Measurements from ENCODE around the gene SLC25A44.

SLC25A44 gene

DNA sequence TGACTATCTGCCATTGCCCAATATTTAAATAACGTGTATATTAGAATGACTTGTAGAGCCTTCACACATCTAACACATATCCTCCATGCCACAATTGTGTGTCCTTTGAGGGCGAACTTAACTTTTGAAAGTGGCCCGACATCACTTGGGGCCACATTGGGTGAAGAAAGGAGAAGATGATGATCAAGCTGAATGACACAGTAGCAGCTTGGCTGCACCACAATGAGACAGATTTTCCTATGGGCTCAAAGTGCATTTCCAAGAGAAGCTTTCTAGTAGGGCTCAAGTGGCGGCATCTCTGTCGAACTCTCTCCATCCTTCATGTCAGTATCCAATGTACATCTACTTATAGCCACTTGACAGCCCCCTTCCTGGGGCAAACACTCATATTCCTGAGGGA, 44.3 kb downstream of the SLC25A44 start:
- no peak for DNase-seq (ENCODE audit: low read depth in 2 of 3, low spot score in 2 of 3)

GRCh38 chr1:156241311-156241811, 47.5 kb downstream of the SLC25A44 start:
- no peak for DNase-seq (ENCODE audit: low read depth in 2 of 3, low spot score in 2 of 3)

DNA sequence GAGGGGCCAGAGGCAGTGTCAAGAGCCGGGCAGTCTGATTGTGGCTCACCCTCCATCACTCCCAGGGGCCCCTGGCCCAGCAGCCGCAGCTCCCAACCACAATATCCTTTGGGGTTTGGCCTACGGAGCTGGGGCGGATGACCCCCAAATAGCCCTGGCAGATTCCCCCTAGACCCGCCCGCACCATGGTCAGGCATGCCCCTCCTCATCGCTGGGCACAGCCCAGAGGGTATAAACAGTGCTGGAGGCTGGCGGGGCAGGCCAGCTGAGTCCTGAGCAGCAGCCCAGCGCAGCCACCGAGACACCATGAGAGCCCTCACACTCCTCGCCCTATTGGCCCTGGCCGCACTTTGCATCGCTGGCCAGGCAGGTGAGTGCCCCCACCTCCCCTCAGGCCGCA, 48.0 kb downstream of the SLC25A44 start, which contains the start of gene BGLAP:
BGLAP (plus strand) TSS at position 259 of the 400 bp plus-strand sequence; CDS start at position 307, 48 bp downstream.
- no peak for DNase-seq (ENCODE audit: low read depth in 2 of 3, low spot score in 2 of 3)

DNA sequence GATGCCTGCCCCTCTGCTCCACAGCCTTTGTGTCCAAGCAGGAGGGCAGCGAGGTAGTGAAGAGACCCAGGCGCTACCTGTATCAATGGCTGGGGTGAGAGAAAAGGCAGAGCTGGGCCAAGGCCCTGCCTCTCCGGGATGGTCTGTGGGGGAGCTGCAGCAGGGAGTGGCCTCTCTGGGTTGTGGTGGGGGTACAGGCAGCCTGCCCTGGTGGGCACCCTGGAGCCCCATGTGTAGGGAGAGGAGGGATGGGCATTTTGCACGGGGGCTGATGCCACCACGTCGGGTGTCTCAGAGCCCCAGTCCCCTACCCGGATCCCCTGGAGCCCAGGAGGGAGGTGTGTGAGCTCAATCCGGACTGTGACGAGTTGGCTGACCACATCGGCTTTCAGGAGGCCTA, 48.8 kb downstream of the SLC25A44 start:
- DNase-seq (ENCODE audit: low read depth in 2 of 3, low spot score in 2 of 3), result no peak

- DNase-seq (ENCODE audit: low read depth in 2 of 3, low spot score in 2 of 3), result no peak
Observed at GRCh38 chr1:156244126-156244525, 50.2 kb downstream of the SLC25A44 start.

GRCh38 chr1:156244712-156245111, 50.8 kb downstream of the SLC25A44 start:
- DNase-seq (ENCODE audit: low read depth in 2 of 3, low spot score in 2 of 3), result no peak

DNA sequence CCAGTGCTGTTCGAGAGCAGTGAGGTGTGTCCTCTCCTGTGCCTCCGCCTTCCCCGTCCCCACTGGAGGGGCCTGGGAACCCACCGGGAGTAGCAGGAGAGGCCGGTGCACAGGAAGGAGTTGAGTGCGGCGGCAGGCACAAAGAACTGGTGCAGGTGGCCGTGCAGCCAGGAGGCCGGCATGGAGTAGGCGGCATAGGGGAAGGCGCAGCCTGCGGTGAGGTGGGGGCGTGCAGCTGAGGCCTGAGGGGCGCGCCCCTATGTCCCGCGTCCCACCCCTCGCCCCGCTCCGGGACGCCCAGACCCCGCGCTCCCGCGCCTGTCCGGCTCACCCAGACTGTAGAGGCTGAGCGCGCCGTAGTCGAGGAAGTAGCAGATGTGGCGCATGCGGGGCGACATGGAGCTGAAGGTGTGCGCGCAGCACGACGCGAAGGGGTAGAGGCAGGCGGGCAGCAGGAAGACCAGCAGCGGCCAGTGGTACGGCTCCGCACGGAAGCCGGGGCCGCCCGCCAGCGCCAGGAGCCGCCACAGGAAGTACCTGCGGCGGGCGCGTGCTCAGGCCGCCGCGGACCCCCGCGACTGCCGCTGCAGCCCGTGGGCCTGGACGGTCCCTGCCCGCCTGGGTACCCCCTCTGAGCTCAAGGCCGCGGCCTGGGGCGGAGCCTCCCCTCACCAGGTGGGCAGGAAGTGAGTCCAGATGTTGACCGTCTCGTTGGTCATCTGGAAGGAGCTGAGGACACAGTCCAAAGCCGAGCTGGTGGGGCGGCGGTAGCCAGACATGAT, 51.7 kb downstream of the SLC25A44 start:
- no peak for DNase-seq (ENCODE audit: low read depth in 2 of 3, low spot score in 2 of 3)

- no peak for DNase-seq (ENCODE audit: low read depth in 2 of 3, low spot score in 2 of 3)
Observed at GRCh38 chr1:156246241-156246780, 52.4 kb downstream of the SLC25A44 start.

GRCh38 chr1:156246781-156247459, 53.0 kb downstream of the SLC25A44 start:
- no peak for DNase-seq (ENCODE audit: low read depth in 2 of 3, low spot score in 2 of 3)

DNA sequence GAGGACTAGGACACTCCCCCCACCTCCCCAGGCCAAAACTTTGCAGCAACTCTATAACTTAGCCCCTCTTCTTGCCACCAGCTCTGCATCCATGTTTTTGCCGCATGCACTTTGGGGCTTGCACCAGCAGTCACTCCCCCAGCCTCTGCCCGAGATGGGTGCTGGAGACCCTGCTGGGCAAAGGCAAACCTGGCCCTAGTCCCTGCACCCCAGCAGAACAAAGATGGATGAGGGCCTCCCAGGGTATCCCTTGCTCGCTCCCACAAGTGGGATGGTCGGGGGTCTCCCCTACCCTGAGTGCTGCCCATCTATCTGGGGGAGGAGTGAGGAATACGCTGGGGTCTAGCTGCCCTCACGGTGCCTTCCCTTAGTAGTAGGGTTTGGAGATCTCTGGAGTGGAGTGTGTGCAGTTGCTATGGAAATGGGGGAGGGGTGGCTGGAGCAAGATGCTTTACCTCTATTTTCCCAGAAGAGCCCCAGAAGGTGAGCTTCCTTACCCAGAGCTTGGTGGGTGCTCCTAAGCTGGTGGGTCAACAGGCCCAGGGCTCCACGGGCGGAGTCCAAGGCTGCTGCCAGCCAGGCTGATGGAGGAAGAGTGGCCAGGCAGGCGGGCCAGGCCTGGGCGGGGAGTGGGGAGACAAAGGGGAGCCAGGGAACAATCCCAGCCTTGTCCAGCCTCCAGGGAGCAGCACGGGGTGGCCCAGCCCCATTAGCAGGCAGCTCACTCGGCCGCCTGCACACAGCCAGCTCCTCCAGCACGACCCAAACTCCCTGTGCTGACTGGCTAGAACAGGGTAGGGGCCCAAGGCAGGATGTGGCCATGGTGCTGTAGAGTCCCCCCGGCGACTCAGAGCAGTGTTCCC, 53.8 kb downstream of the SLC25A44 start, which contains the start of gene PAQR6:
PAQR6 (minus strand) TSS at position 597 of the 863 bp plus-strand sequence. CDS start 1,325 bp downstream, outside the sequence.
- no peak for DNase-seq (ENCODE audit: low read depth in 2 of 3, low spot score in 2 of 3)

DNA sequence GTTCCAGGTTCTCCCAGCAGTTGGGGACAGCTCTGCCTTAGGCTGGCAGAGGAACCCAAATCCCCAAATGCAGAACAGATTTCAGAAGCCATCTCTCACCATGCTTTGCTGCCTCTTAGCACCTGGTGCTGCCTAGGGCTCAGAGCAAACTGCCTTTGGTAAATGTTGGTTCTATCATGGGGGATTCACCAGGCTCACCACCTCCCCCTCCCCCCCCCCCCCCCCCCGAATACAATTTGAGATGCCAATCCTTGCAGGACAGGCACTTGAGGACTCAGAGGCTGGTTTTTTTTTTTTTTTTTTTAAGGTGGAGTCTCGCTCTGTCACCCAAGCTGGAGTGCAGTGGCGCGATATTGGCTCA, 54.4 kb downstream of the SLC25A44 start:
- no peak for DNase-seq (ENCODE audit: low read depth in 2 of 3, low spot score in 2 of 3)

DNA sequence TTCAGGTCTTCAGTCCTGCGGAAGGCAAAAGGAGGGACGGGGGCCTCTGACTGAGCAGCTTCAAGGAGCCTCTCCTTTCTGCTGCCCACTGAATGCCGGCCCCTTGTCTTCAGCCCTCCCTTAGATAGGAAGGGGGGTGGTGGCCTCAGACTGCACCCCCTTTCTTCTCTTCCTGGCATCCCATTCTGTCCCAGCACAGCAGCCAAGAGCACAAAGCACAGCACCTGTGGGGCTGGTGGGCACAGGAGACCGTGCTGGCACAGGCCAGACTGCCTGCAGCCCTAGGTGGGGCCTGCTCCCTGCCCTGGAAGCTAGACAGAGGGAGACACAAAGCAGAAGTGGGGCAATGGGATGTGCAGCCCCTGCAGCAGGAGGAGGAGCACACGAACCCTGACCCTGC, 55.7 kb downstream of the SLC25A44 start:
- no peak for DNase-seq (ENCODE audit: low read depth in 2 of 3, low spot score in 2 of 3)

GRCh38 chr1:156251527-156251926, 57.6 kb downstream of the SLC25A44 start:
- DNase-seq (ENCODE audit: low read depth in 2 of 3, low spot score in 2 of 3), result no peak

DNA sequence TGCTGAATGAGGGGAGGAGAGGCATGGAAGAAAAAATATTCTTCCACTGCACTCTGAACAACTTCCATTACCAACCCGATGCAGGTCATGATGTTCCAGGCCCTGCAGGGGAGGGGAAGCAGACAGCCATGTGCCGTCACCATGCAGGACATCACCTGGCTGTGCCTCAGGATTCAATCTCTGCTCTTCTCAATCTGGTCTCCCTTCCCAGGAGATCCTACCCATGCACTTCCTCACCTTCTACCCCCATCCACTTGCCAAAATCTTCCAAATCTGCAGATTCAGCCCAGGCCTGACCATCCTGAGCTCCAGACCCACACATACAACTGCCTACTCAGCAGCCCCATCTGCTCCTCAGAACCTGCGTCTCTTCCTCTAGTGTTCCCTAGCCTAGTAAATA, 59.7 kb downstream of the SLC25A44 start:
- DNase-seq (ENCODE audit: low read depth in 2 of 3, low spot score in 2 of 3), result no peak

DNA sequence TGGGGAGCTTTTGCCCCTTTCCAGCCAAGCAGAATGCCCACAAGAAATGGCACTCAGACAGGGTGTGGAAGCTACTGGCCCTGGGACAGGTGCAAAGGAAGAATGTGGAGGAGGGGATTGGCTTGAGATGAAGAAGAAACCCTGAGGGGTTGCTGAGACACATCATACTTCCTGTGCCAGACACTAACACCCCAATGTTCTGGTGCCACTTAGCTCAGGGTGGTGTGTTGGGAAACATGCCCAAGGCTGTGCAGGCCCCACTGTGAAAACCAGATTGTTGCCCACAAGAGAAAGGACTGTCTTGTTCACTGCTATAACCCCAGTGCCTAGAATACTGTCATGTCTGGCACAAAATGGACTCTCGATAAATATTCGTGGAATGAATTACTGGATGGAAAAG, 63.8 kb downstream of the SLC25A44 start:
- DNase-seq (ENCODE audit: low read depth in 2 of 3, low spot score in 2 of 3), result no peak

- DNase-seq (ENCODE audit: low read depth in 2 of 3, low spot score in 2 of 3), result no peak
Observed at GRCh38 chr1:156258859-156259258, 65.0 kb downstream of the SLC25A44 start.

DNA sequence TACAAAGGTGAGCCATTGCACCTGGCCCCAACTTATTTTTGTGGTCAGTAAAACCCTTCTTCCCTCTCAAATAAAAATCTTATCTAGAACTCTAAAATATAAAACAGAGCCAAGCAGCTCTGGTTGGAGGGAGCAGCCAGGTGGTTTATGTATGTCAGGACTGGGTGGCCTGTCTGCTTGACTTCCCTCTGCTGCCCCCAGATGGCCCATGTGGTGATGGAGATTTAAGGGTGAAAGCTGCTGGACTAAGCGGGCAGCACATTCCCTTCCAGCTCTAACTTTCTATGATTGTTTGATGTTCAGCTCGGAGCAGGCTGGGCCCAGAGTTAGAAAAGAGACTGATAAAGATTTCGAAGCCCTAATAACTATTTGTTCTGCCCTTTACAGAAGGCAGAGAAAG, 65.9 kb downstream of the SLC25A44 start:
- DNase-seq (ENCODE audit: low read depth in 2 of 3, low spot score in 2 of 3), result no peak

DNA sequence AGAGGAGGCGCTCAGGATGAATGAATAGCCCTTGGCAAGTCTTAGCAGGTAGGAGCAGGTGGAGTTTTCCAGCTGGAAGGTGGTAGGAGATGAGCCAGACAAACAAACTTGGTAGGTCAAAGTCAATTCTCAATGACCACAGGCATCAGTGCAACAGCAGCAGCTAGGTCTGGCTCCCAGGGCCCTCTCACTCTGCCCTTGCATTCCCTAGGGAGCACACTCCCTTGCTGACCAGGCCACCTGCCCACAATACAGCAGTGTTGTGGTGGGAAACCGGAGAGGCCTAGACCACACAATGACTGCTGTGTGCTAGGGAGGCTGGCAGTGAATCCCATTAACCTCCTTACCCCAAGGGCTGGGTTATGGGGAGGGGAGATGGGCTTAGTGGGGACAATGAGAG, 67.0 kb downstream of the SLC25A44 start:
- no peak for DNase-seq (ENCODE audit: low read depth in 2 of 3, low spot score in 2 of 3)

Data from activated CD8-positive, alpha-beta memory T cell treated with anti-CD3 and anti-CD28 coated beads for 48 hours (primary cell).